Medulla oblongata (tissue), 1 donor: ENCODE results near the gene KDM2A.
A peak's percentile ranks its signal among the peaks of the same experiment; 100 is the strongest.

ENCODE experiments used
- DNase-seq: peaks from one replicate; pipeline ENCODE4 v3.0.0-alpha.2; 2015; ENCODE audit errors: extremely low spot score

The KDM2A gene

DNA sequence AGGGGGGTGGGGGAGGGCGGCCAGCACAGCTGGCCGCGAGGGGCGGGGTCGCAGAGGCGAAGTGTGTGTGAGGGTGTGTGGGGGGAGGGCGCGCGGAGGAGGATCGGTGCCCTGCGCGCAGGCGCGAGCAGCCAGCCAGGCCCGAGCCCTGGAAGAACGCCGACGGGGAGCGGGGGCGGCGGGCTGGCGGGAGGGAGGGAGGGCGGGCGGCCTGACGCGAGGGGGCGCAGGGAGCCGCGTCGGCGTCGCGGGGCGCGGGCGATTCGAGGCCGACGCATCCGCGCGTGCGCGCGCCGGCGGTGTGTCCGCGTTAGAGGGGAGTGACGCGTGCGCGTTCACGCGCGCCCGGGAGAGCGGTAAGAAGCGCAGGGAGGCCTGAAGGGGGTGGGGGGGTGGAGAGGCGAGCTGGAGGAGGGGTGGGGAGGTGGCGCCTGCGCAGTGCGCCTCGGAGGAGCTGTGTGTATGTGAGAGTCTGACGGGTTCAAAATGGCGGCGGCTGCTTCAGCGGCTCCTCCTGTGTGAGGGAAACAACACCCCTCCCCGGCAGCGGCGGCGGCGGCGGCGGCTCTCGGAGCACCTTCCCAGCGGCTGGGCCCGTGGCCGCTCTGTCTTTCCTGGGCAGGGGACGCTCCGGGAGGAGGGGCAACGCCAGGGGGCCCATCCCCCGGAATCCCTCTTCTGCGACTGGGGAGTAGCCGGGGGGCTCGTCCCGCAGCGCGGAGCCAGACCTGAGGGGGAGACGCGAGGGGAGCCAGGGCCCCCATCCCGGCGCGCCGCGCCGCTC lies at the start of gene KDM2A:
Gene KDM2A, plus strand, starts transcription at position 463 of the 784 bp plus-strand sequence. CDS start 2,054 bp downstream, outside the sequence.
- DNase-seq: peak; percentile 99

DNA sequence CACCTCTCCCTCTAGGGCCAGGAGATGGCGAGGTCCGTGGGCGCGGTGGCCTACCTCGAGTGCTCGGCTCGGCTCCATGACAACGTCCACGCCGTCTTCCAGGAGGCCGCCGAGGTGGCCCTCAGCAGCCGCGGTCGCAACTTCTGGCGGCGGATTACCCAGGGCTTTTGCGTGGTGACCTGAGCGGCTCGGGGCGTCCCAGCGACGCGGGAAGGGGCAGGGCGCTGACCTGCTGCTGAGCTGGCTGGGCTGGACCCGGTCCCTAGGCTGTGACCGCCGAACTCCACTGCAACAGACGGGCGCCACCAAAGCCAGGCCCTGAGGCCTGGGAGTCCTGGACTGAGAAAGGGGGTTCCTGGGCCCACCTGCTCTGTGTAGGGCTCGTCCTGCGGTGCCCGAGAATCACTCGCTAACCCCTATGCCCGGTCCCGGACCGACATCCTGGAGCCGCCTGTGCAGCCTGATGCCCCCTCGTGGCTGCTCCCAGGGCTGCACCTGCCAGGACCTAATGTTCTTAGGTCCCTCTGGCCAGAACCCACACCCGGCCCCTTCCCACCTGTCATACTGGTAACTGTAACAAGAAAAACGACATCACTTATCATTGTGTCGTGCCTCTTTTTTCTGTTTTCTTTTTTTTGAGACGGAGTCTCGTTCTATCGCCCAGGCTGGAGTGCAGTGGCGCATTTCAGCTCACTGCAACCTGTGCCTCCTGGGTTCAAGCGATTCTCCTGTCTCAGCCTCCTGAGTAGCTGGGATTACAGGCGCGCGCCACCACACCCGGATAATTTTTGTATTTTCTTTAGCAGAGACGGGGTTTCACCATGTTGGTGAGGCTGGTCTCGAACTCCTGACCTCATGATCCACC lies 47.4 kb upstream of the KDM2A start:
- DNase-seq: peak; percentile 64

DNA sequence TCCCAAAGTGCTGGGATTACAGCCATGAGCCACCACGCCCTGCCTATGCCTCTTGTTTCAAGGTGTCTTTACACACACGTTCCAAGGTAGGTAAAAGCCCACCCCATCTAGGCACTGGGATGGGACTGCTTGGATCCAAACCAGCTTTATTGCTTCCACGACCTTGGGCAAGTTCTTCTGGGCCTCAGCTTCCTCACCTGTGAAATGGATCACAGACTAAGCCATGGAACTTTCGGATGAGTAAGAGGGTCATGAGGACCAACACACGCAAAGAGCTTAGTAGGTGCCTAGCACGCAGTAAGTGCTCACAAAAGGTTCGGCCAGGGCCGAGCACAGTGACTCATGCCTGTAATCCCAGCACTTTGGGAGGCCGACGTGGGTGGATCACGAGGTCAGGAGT lies 46.8 kb upstream of the KDM2A start:
- DNase-seq: no peak

GRCh38 chr11:67073908-67074307 lies 45.2 kb upstream of the KDM2A start:
- DNase-seq: no peak

DNA sequence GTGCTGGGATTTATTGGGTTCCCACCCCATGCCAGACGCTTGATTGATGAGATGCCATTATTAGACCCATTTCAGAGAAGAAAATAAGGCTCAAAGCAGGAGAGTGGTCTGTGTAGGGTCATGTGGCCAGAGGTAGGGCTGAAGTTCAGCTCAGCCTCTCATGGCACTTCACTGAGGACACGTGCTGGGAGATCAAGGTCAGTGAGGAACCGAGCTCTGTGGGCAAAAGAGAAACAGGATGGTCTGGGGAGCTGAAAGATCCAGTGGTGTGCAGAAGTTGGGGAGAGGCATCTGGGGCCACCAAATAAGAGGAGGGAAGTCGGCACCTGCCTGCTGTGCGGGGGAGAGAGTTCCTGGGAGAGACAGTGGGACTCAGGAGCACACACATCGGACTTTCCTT lies 42.9 kb upstream of the KDM2A start:
- no peak for DNase-seq

DNA sequence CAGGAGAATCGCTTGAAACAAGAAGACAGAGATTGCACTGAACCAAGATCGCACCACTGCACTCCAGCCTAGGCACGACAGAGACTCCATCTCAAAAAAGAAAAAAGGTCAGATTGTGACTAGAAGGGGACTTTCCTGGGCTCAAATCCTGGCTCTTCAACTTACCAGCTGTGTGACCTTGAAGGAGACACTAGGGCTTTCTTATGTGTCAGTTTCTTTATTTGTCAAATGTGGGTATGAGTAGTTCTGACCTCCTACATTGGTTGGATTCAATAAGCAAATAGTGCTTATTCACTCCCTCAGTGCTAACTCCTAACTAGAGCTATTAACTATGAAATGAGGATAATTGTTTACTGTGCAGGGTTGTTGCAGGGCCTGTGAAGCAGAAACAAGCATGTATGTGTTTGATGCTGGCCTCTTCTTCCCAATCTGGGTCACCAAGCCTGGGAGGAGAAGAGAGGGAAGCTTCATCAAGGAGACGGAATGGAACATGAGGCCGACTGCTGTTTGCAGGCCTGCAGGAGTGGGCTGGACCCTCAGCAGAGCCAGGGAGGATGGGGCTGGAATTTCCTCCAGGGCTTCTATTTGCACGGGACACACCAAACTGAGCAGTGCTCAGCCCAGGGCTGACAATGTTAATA lies 39.9 kb upstream of the KDM2A start:
- no peak for DNase-seq

DNA sequence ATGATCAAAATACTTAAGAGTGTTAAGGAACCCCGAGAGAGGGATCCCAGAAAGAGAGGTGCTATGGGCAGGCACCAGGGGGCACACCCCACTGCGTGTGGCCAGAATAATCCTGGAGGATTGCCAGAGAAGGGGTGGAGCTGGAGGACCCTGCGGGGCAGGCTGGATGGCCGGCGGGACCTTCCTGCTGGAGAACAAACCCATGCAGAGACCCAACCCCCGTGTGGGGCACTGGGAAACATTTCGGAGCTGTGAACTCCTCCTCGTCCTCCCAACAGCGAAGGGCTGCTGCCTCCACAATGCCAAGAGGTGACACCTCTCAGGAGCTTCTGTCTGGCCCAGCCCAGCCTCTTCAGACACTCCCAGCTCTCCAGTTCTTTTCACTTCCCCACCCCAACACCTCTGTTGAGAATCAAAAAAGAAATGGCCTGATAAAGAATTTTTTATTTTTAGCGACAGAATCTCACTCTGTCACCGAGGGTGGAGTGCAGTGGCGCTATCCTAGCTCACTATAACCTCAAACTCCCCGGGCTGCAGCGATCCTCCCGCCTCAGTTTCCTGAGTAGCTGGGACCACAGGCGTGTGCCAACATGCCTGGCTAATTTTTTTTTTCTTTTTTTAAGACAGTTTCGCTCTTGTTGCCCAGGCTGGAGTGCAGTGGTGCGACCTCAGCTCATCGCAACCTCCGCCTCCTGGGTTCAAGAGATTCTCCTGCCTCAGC lies 36.8 kb upstream of the KDM2A start:
- DNase-seq: no peak

DNA sequence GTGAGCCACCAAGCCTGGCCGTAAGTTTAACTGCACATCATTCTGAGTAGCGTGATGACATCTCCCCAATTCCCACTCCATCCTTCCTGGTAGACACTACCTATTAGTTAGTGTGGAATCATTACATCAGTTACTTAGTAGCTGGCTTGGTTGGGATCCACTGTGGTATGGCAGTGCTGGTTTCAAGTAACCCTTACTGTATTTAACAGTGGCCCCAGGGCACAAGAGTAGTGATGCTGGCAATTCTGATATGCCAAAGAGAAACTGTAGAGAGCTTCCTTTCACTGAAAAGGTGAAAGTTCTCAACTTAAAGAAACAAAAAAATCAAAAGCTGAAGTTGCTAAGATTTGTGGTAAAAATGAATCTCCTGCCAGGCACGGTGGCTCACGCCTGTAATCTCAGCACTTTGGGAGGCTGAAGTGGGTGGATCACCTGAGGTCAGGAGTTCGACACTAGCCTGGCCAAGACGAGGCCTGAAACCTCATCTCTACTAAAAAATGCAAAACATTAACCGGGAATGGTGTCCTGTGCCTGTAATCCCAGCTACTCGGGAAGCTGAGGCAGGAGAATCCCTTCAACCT lies 35.2 kb upstream of the KDM2A start:
- no peak for DNase-seq

DNA sequence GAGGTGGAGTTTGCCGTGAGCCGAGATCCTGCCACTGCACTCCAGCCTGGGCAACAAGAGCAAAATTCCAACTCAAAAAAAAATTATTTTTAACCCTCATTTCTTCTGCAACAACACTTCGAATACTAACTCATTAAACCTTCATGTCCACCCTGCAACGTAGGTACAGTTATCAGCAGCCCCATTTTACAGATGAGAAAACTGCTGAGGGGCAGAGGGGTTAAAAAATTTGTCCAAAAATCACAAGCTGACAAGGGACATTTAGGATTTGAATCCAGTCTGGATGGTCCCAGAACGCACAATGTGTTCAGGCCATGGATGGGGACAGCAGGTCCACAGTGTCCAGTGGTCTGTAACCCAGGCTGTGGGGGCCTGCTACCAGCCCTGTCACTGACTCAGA lies 33.4 kb upstream of the KDM2A start:
- DNase-seq: no peak

- DNase-seq: no peak
Measured at GRCh38 chr11:67090717-67091116, 28.3 kb upstream of the KDM2A start.

DNA sequence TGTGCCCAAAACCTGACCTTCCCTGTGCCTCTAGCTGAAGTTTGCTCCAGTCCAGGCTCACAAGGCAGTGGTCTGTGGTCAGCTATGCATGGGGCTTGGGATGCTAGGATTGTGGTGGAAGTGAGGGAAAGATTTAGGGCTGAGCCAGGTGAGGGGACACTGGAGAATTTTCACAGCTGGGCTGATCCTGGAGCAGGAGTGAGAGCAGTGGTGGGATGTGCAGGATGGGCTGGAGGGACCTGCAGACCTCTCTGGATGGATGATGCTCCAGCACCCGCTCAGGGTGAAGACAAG lies 23.9 kb upstream of the KDM2A start:
- no peak for DNase-seq

- no peak for DNase-seq
Measured at GRCh38 chr11:67098799-67099429, 20.1 kb upstream of the KDM2A start.

DNA sequence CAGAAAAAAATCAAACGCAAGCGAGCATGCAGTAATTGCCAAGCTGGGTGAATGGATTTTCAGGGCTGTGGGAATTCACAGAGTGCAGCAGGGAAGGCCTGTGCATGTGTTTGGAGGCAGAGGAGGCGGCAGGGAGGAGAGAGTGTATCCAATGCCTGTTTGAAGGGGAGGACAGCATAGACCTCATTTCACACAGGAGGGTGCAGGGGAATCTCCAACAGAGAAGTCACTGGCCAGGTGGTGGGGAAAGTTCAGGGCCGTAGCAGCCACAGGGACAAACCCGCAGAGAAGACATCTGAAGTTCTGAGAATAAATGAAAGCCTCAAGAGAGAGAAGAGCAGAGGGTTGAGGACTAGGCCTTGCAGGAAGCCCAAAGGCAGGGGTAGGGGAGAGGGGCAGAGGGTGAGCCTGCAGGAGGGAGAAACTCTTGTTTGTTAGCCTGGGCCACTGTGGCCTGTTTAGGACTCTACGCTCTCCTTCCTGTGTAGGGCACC lies 19.2 kb upstream of the KDM2A start:
- no peak for DNase-seq

DNA sequence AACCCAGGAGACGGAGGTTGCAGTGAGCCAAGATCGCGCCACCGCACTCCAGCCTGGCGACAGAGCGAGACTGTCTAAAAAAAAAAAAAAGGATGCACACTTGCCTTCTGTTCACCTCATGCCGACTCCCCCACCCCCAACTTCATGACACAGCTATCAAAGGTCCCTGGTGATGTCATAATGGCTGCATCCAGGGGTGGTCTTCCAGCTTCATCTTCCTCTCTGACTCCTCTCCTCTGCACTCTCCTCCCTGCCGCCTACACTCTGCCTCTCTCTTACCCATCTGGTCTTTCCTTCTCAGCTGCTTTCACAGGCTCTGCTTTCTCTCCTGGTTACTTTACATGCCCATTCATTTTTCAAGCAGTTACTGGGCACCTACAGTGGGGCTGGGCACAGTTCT lies 16.4 kb upstream of the KDM2A start:
- DNase-seq: no peak

DNA sequence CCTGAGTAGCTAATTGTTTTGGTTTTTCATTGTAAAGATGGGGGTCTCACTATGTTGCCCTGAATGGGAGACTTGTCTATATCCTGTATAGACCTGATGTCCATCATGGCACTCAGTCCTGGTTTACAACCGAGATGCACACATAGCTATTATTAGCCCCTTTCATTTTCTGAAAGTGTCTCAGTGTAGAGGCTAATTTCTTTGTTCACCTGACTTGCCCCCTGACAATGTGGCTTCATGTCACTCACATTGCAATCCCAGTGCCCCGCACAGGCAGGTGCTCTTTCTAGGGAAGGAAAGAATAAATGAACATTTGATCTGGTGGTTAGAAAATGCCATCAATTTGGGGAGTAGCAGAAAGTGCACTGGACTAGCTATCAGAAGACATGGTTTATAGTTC lies 13.1 kb upstream of the KDM2A start:
- no peak for DNase-seq

DNA sequence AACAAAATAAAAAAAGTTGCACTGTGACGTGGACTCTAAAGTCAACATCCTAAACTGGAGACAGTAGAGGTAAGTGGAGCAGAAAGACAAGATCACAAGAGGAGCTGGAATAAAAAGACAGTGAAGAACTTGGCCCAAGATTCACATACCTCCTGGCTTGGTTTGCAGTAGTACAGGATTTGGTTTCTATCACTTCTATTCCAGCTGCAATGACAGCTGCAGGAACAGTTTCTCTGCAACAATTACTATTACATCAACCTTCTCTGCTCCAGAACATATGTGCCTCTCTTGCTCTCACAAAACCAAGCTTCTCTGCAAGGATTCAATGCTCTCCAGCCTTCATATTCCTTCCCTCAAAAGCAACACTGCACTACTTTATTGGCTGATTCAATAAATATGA lies 7.8 kb upstream of the KDM2A start:
- DNase-seq: no peak

DNA sequence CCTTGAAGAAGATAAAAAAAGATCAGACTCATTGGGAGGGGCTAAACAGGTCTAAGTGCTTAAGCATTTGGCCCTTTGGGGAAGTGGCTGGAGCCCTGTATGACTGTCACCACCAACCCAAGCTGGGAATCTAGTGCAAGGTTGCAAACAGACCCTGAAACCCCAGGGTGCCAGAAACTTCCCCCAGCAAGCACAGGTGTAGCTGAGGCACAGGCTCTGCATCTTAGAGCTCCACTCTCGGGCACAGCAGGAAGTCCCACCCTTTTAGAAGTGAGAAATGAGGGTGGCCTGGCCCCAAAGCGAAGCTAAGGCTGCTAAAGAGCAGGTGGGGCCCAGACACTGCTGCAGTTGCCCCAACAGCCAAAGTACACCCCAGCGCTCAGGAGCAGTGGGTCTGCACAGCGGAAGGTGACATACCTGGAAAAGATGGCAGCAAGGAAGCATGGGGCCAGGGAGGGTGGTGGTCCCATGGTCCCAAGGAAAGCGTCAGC lies 5.8 kb upstream of the KDM2A start:
- DNase-seq: no peak

- DNase-seq: no peak
Measured at GRCh38 chr11:67114275-67114896, 4.7 kb upstream of the KDM2A start.

- DNase-seq: no peak
Measured at GRCh38 chr11:67116758-67117105, 2.3 kb upstream of the KDM2A start.

DNA sequence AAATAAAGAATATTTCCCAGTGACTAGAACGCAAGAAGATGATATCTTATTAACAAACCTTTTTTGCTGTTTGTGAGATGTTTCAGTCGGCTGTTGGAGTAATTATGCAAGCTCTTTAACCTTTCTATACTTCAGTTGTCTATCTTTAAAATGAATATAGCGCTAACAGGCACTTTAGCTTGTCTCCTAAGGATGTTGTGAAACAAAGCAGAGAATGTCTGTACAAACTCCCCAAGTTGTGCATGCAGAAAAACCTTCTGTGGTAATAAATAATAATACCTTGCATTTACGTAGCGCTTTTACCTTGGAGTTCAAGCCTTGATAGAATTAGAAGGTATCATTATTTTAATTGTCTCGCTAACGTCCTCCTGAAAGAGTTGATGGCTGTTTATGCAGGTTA lies 1.9 kb upstream of the KDM2A start:
- DNase-seq: no peak
